OCI-LY3 (cell line): Measurements from ENCODE around the gene IL22RA1.

Experiments used
- EZH2phosphoT487 ChIP-seq: fragments of 200-600 bp; shearing (Covaris generic); IDR thresholded peaks from 2 replicates; pipeline ENCODE4 v1.6.1; 2018; ENCODE audit warnings: antibody characterized with exemption, mixed run types, low read depth
- TF ChIP-seq, protein P1 (sequence below): fragments of 200-600, 300-600 bp; sonication (generic); IDR thresholded peaks from 2 replicates; pipeline ENCODE4 v1.5.1; 2014; ENCODE audit warnings: antibody characterized with exemption, low read length, low read depth

DNA sequence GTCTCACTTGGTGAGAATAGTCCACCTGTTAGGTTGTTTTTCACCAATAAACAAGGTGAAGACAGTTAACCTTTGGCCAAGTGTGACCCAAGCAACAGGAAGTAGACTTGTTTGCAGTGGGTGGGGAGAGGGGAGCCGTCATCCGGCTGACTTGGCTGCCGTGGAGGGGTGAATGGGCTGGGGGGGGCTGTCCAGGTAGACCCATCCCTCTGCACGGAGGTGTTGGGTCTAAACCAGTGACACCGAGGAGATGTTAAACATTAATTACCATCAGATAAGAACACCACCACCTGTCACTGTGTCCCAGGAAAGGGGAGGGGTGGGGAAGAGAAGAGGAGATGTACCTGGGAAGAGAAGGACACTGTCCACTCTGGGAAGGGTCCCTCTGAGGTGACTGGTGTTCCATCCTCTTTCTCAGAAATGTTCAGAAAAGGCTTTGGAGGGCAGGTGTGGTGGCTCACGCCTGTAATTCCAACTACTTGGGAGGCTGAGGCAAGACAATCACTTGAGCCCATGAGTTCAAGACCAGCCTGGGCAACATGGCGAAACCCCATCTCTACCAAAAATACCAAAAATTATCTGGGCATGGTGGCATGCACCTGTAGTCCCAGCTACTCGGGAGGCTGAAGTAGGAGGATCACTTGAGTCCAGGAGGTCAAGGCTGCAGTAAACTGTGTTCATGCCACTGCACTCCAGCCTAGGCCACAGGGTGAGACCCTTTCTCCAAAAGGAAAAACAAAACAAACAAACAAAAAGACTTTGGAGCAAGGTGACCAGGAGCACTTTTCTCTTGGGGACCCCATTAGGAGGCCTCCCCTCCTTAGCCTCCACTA lies 24.3 kb downstream of the IL22RA1 start:
- TF ChIP-seq, protein P1, sequence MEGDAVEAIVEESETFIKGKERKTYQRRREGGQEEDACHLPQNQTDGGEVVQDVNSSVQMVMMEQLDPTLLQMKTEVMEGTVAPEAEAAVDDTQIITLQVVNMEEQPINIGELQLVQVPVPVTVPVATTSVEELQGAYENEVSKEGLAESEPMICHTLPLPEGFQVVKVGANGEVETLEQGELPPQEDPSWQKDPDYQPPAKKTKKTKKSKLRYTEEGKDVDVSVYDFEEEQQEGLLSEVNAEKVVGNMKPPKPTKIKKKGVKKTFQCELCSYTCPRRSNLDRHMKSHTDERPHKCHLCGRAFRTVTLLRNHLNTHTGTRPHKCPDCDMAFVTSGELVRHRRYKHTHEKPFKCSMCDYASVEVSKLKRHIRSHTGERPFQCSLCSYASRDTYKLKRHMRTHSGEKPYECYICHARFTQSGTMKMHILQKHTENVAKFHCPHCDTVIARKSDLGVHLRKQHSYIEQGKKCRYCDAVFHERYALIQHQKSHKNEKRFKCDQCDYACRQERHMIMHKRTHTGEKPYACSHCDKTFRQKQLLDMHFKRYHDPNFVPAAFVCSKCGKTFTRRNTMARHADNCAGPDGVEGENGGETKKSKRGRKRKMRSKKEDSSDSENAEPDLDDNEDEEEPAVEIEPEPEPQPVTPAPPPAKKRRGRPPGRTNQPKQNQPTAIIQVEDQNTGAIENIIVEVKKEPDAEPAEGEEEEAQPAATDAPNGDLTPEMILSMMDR: no peak
- TF ChIP-seq EZH2phosphoT487: no peak
